Caco-2 (cell line): ENCODE measurements around the gene ATAD2B. TPM values are rescaled to one million over a fixed set of nuclear protein-coding genes. Genes with fewer than 3 reads are reported as not detected.

Experiments
- BruUV-seq: library from RNA; stranded (reverse); fragments of 400-500 nt; replicated peaks from 2 replicates; lab custom pipeline; 2021; lab: Mats Ljungman, UMichigan
- CTCF ChIA-PET: fragments of 300-600 bp; sonication (Branson Sonifier 250); formaldehyde crosslinking; loops from one replicate; lab custom pipeline; 2022; ENCODE audit warnings: antibody characterized with exemption; lab: Charles Lee
- POLR2A ChIA-PET: fragments of 300-600 bp; sonication (Branson Sonifier 250); formaldehyde crosslinking; loops from one replicate; lab custom pipeline; 2022; ENCODE audit warnings: antibody characterized with exemption; lab: Charles Lee
- DNase-seq, 2 experiments: peaks; one replicate each; pipeline versions ENCODE4 v3.0.0 to v3.0.0-alpha.2; 2020 to 2022
- H3K27me3 ChIP-seq: replicated peaks from 2 replicates; pipeline ENCODE4 v1.6.0; 2011; ENCODE audit warnings: low read length; ENCODE audit not compliant: control insufficient read depth, insufficient read depth
- H3K36me3 ChIP-seq: 2 replicates; pipeline ENCODE4 v1.5.1; 2011; ENCODE audit warnings: low read length; ENCODE audit not compliant: control insufficient read depth, insufficient read depth
- H3K4me1 ChIP-seq: fragments of 250-450 bp; sonication (Bioruptor Pico); 2 replicates; pipeline ENCODE4 v1.5.1; 2020; ENCODE audit warnings: mild to moderate bottlenecking
- H3K4me3 ChIP-seq: 2 replicates; pipeline ENCODE4 v1.5.1; 2011; ENCODE audit warnings: low read depth, mild to moderate bottlenecking, control low read depth, low read length
- H3K9me3 ChIP-seq: fragments of 250-450 bp; sonication (Bioruptor Pico); 2 replicates; pipeline ENCODE4 v1.5.1; 2020; ENCODE audit warnings: mild to moderate bottlenecking, moderate library complexity
- H3K27ac Mint-ChIP-seq: one replicate; pipeline ENCODE4 v1.8.0; 2022; ENCODE audit warnings: mixed read lengths; ENCODE audit not compliant: unreplicated experiment
- H3K27me3 Mint-ChIP-seq: one replicate; pipeline ENCODE4 v1.8.0; 2022; ENCODE audit warnings: mixed read lengths; ENCODE audit not compliant: insufficient read depth, unreplicated experiment
- H3K36me3 Mint-ChIP-seq: one replicate; pipeline ENCODE4 v1.8.0; 2022; ENCODE audit warnings: mild to moderate bottlenecking, mixed read lengths; ENCODE audit not compliant: insufficient read depth, unreplicated experiment
- H3K4me1 Mint-ChIP-seq: one replicate; pipeline ENCODE4 v1.8.0; 2022; ENCODE audit warnings: low read depth, mixed read lengths; ENCODE audit not compliant: unreplicated experiment
- H3K4me3 Mint-ChIP-seq: one replicate; pipeline ENCODE4 v1.8.0; 2022; ENCODE audit warnings: mild to moderate bottlenecking, moderate library complexity, mixed read lengths; ENCODE audit not compliant: unreplicated experiment
- H3K9me3 Mint-ChIP-seq: one replicate; pipeline ENCODE4 v1.8.0; 2022; ENCODE audit warnings: mixed read lengths; ENCODE audit not compliant: unreplicated experiment
- CTCF ChIP-seq, 2 experiments: fragments of 200-600 bp in 1 of 2; IDR thresholded peaks; 1 replicate in 1 of 2; 2 replicates in 1 of 2; pipeline versions ENCODE4 v1.5.1 to v1.8.0; 2011 to 2022; ENCODE audit warnings: antibody characterized with exemption in 1 of 2, control low read depth in 1 of 2, inconsistent platforms in 1 of 2, low read depth in 1 of 2, low read length in 1 of 2, mild to moderate bottlenecking in 1 of 2, moderate library complexity in 1 of 2; ENCODE audit not compliant: insufficient read depth in 1 of 2, severe bottlenecking in 1 of 2, unreplicated experiment in 1 of 2
- intact Hi-C: fragments of 100-400 bp; cut with micrococcal nuclease; formaldehyde crosslinking; loops from one replicate; pipeline ENCODE4 v1.10.0; 2022; ENCODE audit not compliant: unreplicated experiment
- total RNA-seq: library from RNA; stranded (reverse); gene quantifications from 2 replicates; pipeline ENCODE4 v1.2.3, GENCODE V29; 2022

The ATAD2B gene
- total RNA-seq, 1 experiment from 2014 or later: 32.1 TPM

DNA sequence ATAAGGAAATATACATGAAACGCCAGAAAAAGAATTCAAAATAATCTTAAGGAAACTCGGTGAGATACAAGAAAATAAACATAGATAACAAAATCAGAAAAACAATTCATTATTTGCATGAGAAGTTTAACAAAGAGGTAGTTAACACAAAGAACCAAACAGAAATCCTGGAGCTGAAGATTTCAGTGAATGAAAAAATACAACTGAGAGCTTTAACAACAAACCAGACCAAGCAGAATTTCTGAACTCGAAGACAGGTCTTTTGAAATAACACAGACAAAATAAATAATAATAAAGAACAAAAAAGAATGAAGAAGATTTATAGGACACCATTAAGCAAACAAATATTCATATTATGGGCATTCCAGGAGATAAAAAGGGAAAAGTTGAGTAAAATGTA lies 204.7 kb downstream of the ATAD2B start:
- no TSS peak for BruUV-seq
- no peaks in the 10 kb centered on the region for H3K4me1 Mint-ChIP-seq
- H3K9me3 Mint-ChIP-seq: peaks cover 25% of the 10 kb centered on the region
- no peaks in the 10 kb centered on the region for H3K27me3 Mint-ChIP-seq
- Histone ChIP-seq H3K9me3 (peaks cover 20% of the 10 kb centered on the region; the same call in 1 of the 2 replicates), H3K4me1 (no peaks in the 10 kb centered on the region), H3K27me3 (no peaks in the 10 kb centered on the region), H3K4me3 (no peak overlapping the region), H3K36me3 (no peaks in the 10 kb centered on the region)
- H3K4me3 Mint-ChIP-seq: no peak overlapping the region
- H3K27ac Mint-ChIP-seq: no peak overlapping the region
- DNase-seq: no peak
- no peak for TF ChIP-seq CTCF (IDR thresholded peaks at IDR 0.05; ENCODE audit: insufficient read depth in 1 of 2, low read depth in 1 of 2, low read length in 1 of 2, severe bottlenecking in 1 of 2, unreplicated experiment in 1 of 2)
- ChIA-PET POLR2A (no interaction called here), CTCF (no interaction called here)
- H3K36me3 Mint-ChIP-seq: peaks cover 6% of the 10 kb centered on the region
- intact Hi-C loops: no loop called here

GRCh38 chr2:23721454-23721826 lies 205.5 kb downstream of the ATAD2B start:
- Histone ChIP-seq H3K4me1 (no peaks in the 10 kb centered on the region), H3K36me3 (no peaks in the 10 kb centered on the region), H3K4me3 (no peak overlapping the region), H3K9me3 (peaks cover 20% of the 10 kb centered on the region; the same call in 1 of the 2 replicates), H3K27me3 (no peaks in the 10 kb centered on the region)
- Mint-ChIP-seq H3K27me3 (no peaks in the 10 kb centered on the region), H3K27ac (no peak overlapping the region), H3K4me1 (no peaks in the 10 kb centered on the region), H3K9me3 (peaks cover 25% of the 10 kb centered on the region), H3K4me3 (no peak overlapping the region), H3K36me3 (peaks cover 6% of the 10 kb centered on the region)
- CTCF ChIA-PET: no interaction called here
- intact Hi-C loops: no loop called here
- no peak for TF ChIP-seq CTCF (IDR thresholded peaks at IDR 0.05; ENCODE audit: insufficient read depth in 1 of 2, low read depth in 1 of 2, low read length in 1 of 2, severe bottlenecking in 1 of 2, unreplicated experiment in 1 of 2)
- no peak for DNase-seq
- BruUV-seq: no TSS peak
- POLR2A ChIA-PET: no interaction called here

GRCh38 chr2:23720705-23721453 lies 206.0 kb downstream of the ATAD2B start:
- ChIA-PET CTCF (no interaction called here), POLR2A (no interaction called here)
- H3K4me3 Mint-ChIP-seq: no peak overlapping the region
- no peak for TF ChIP-seq CTCF (IDR thresholded peaks at IDR 0.05; ENCODE audit: insufficient read depth in 1 of 2, low read depth in 1 of 2, low read length in 1 of 2, severe bottlenecking in 1 of 2, unreplicated experiment in 1 of 2)
- no TSS peak for BruUV-seq
- no peak for DNase-seq
- H3K27me3 Mint-ChIP-seq: no peaks in the 10 kb centered on the region
- H3K4me1 ChIP-seq: no peaks in the 10 kb centered on the region
- no peak overlapping the region for H3K4me3 ChIP-seq
- intact Hi-C loops: no loop called here
- H3K27ac Mint-ChIP-seq: no peak overlapping the region
- no peaks in the 10 kb centered on the region for H3K27me3 ChIP-seq
- H3K36me3 ChIP-seq: no peaks in the 10 kb centered on the region
- H3K4me1 Mint-ChIP-seq: no peaks in the 10 kb centered on the region
- peaks cover 25% of the 10 kb centered on the region for H3K9me3 Mint-ChIP-seq
- peaks cover 6% of the 10 kb centered on the region for H3K36me3 Mint-ChIP-seq
- peaks cover 20% of the 10 kb centered on the region; the same call in 1 of the 2 replicates for H3K9me3 ChIP-seq
